ENCODE results near the gene RCC1.
A peak's percentile ranks its signal among the peaks of the same experiment; 100 is the strongest.
"Not testable (repeated sequence)": the region's sequence is repeated elsewhere in the genome, so short reads cannot be mapped to it uniquely, and the experiment has no call there.

The RCC1 gene

DNA sequence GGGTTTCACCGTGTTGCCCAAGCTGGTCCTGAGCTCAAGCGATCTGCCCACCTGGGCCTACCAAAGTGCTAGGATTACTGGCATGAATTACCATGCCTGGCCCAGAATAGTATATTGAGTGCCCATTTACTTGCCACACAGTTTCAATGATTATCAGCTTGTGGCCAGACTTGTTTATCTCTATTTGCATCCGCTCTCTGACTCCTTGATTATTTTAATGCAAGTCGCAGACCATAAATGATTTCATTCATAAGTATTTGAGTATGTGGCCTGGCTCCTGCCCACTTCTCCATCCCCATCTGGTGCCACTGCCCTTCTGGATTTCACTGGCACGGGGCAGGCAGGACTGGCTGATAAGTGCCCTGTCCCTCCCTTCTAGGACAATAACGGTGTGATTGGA lies 28.8 kb downstream of the RCC1 start:
- no peak overlapping the region for H3K4me3 ChIP-seq (ENCODE audit: control insufficient read depth, low read depth, low read length)
- DNase-seq (ENCODE audit: low read depth) = no peak
- TF ChIP-seq, protein P1, sequence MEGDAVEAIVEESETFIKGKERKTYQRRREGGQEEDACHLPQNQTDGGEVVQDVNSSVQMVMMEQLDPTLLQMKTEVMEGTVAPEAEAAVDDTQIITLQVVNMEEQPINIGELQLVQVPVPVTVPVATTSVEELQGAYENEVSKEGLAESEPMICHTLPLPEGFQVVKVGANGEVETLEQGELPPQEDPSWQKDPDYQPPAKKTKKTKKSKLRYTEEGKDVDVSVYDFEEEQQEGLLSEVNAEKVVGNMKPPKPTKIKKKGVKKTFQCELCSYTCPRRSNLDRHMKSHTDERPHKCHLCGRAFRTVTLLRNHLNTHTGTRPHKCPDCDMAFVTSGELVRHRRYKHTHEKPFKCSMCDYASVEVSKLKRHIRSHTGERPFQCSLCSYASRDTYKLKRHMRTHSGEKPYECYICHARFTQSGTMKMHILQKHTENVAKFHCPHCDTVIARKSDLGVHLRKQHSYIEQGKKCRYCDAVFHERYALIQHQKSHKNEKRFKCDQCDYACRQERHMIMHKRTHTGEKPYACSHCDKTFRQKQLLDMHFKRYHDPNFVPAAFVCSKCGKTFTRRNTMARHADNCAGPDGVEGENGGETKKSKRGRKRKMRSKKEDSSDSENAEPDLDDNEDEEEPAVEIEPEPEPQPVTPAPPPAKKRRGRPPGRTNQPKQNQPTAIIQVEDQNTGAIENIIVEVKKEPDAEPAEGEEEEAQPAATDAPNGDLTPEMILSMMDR (conservative IDR thresholded peaks at IDR 0.05; ENCODE audit: control insufficient read depth, insufficient read depth, low read depth, low read length) = no peak

DNA sequence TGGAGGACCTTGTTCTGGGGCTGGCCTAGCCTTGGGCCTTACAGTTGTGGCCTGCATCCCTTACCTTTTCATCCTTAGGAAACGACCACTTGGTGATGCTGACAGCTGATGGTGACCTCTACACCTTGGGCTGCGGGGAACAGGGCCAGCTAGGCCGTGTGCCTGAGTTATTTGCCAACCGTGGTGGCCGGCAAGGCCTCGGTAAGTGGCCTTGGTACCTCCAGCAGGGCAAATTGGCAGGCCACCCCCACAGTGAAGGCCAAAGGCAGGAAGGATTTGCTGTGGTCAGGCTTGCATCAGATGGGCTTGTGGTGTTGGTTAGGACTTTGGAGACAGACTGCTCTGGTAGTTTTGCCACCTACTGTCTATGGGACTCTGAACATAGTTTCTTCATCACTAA lies 29.3 kb downstream of the RCC1 start:
- H3K4me3 ChIP-seq (ENCODE audit: control insufficient read depth, low read depth, low read length) = no peak overlapping the region

GRCh38 chr1:28537457-28538199 lies 31.8 kb downstream of the RCC1 start:
- H3K4me3 ChIP-seq (ENCODE audit: control insufficient read depth, low read depth, low read length) = no peak overlapping the region
- no peak for DNase-seq (ENCODE audit: low read depth)
- TF ChIP-seq, protein P1 (conservative IDR thresholded peaks at IDR 0.05; ENCODE audit: control insufficient read depth, insufficient read depth, low read depth, low read length) = no peak

More for the DNA sequence above, 29.3 kb downstream of the RCC1 start:
- no peak for DNase-seq (ENCODE audit: low read depth)
- TF ChIP-seq, protein P1 (conservative IDR thresholded peaks at IDR 0.05; ENCODE audit: control insufficient read depth, insufficient read depth, low read depth, low read length) = no peak

- TF ChIP-seq, protein P1 (conservative IDR thresholded peaks at IDR 0.05; ENCODE audit: control insufficient read depth, insufficient read depth, low read depth, low read length) = no peak
- no peak overlapping the region for H3K4me3 ChIP-seq (ENCODE audit: control insufficient read depth, low read depth, low read length)
- DNase-seq (ENCODE audit: low read depth) = no peak
Observed at GRCh38 chr1:28538286-28538685, 32.4 kb downstream of the RCC1 start.

DNA sequence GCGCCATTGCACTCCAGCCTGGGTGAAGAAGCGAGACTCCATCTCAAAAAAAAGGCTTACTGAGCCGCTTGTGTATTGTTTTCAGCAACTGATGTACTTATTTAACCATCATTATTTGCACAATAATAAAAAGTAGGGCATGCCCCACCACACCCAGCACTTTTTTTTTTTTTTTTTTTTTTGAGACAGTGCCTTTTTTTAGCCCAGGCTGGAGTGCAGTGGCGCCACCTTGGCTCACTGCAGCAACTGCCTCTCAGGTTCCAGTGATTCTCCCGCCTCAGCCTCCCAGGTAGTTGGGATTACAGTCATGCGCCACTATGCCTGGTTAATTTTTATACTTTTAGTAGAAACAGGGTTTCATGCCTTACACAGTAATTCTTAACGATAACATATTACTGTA lies 34.8 kb downstream of the RCC1 start:
- no peak overlapping the region for H3K4me3 ChIP-seq (ENCODE audit: control insufficient read depth, low read depth, low read length)
- TF ChIP-seq, protein P1 (conservative IDR thresholded peaks at IDR 0.05; ENCODE audit: control insufficient read depth, insufficient read depth, low read depth, low read length) = peak; percentile 13
- DNase-seq (ENCODE audit: low read depth) = no peak

DNA sequence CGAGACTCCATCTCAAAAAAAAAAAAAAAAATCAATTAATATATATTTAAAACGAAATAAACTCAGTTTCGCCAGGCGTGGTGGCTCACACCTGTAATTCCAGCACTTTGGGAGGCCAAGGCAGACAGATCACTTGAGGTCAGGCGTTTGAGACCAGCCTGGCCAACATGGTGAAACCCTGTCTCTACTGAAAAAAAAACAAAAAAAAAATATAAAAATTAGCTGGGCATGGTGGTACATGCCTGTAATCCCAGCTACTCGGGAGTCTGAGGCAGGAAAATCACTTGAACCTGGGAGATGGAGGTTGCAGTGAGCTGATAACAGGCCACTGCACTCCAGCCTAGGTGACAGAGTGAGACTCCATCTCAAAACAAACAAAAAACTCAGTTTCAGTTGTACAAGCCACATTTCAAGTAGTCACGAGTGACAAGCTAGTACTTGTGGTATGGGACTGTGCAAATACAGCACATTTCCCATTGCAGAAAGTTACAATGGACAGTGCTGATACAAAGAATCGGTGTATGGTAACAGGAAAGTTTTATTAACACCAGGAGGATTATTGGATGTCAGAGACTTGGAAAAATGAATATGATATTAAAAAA lies 35.7 kb downstream of the RCC1 start:
- DNase-seq (ENCODE audit: low read depth); H3K4me3 ChIP-seq (ENCODE audit: control insufficient read depth, low read depth, low read length): not testable (repeated sequence)

- no peak for DNase-seq (ENCODE audit: low read depth)
- H3K4me3 ChIP-seq (ENCODE audit: control insufficient read depth, low read depth, low read length) = no peak overlapping the region
- TF ChIP-seq, protein P1 (conservative IDR thresholded peaks at IDR 0.05; ENCODE audit: control insufficient read depth, insufficient read depth, low read depth, low read length) = no peak
Observed at GRCh38 chr1:28545246-28545628, 39.4 kb downstream of the RCC1 start.

Measured in fibroblast of mammary gland (primary cell).